PC-9 (cell line): ENCODE results near the gene KCNH1. TPM values are rescaled to one million over a fixed set of nuclear protein-coding genes. Genes with fewer than 3 reads are reported as not detected.

Experiments
- BruUV-seq: library from RNA; stranded (reverse); fragments of 400-500 nt; replicated peaks from 2 replicates; lab custom pipeline; 2021; lab: Mats Ljungman, UMichigan
- CTCF ChIA-PET: fragments of 300-600 bp; sonication (Branson Sonifier 250); formaldehyde crosslinking; loops from one replicate; lab custom pipeline; 2022; ENCODE audit warnings: antibody characterized with exemption; lab: Charles Lee
- POLR2A ChIA-PET: fragments of 300-600 bp; sonication (Branson Sonifier 250); formaldehyde crosslinking; loops from one replicate; lab custom pipeline; 2022; ENCODE audit warnings: antibody characterized with exemption; ENCODE audit not compliant: unreplicated experiment; lab: Charles Lee
- DNase-seq, 2 experiments: peaks; one replicate each; pipeline versions ENCODE4 v3.0.0 to v3.0.0-alpha.2; 2015 to 2022; ENCODE audit warnings: mixed read lengths in 1 of 2
- H2AFZ ChIP-seq: fragments of 200-600 bp; sonication (generic); 2 replicates; pipeline ENCODE4 v1.8.1; 2017; ENCODE audit warnings: antibody characterized with exemption
- H3F3A ChIP-seq: fragments of 200-600 bp; sonication (generic); 2 replicates; pipeline ENCODE4 v1.8.1; 2017; ENCODE audit warnings: antibody characterized with exemption, mild to moderate bottlenecking, low read depth; ENCODE audit not compliant: insufficient read depth
- H3K27ac ChIP-seq: fragments of 200-600 bp; sonication (generic); 2 replicates; pipeline ENCODE4 v1.6.1; 2016; ENCODE audit warnings: mixed run types
- H3K27me3 ChIP-seq: fragments of 200-600 bp; sonication (generic); 2 replicates; pipeline ENCODE4 v1.6.1; 2016; ENCODE audit warnings: low read depth, mixed run types; ENCODE audit not compliant: insufficient read depth
- H3K36me3 ChIP-seq: fragments of 200-600 bp; sonication (generic); 2 replicates; pipeline ENCODE4 v1.6.1; 2016; ENCODE audit warnings: low read depth, mixed run types
- H3K4me1 ChIP-seq: fragments of 200-600 bp; sonication (generic); replicated peaks from 2 replicates; pipeline ENCODE4 v1.6.1; 2016; ENCODE audit warnings: mixed run types; ENCODE audit not compliant: insufficient read depth
- H3K4me2 ChIP-seq: fragments of 200-600 bp; sonication (generic); 2 replicates; pipeline ENCODE4 v1.6.1; 2017; ENCODE audit warnings: mixed run types
- H3K4me3 ChIP-seq: fragments of 200-600 bp; sonication (generic); 2 replicates; pipeline ENCODE4 v1.6.1; 2016; ENCODE audit warnings: mixed run types
- H3K79me2 ChIP-seq: fragments of 200-600 bp; sonication (generic); 2 replicates; pipeline ENCODE4 v1.6.1; 2017; ENCODE audit warnings: low read depth, mixed run types
- H3K9me2 ChIP-seq: fragments of 200-600 bp; sonication (generic); 2 replicates; pipeline ENCODE4 v1.8.1; 2017; ENCODE audit warnings: mild to moderate bottlenecking; ENCODE audit not compliant: insufficient read depth
- H3K9me3 ChIP-seq: fragments of 200-600 bp; sonication (generic); 2 replicates; pipeline ENCODE4 v1.8.1; 2016; ENCODE audit warnings: low read depth; ENCODE audit not compliant: insufficient read depth
- H4K20me1 ChIP-seq: fragments of 200-600 bp; sonication (generic); 2 replicates; pipeline ENCODE4 v1.8.1; 2017; ENCODE audit not compliant: insufficient read depth
- EZH2 ChIP-seq: fragments of 200-600 bp; sonication (generic); IDR thresholded peaks from 2 replicates; pipeline ENCODE4 v1.8.0; 2017; ENCODE audit warnings: antibody characterized with exemption, low read depth
- intact Hi-C: fragments of 100-400 bp; cut with micrococcal nuclease; formaldehyde crosslinking; loops from one replicate; pipeline ENCODE4 v1.10.0; 2022; ENCODE audit not compliant: unreplicated experiment
- total RNA-seq: library from RNA; stranded (reverse); gene quantifications from 2 replicates; pipeline ENCODE4 v1.2.3, GENCODE V29; 2021
- TF ChIP-seq, protein P1 (sequence below): fragments of 200-600 bp; sonication (generic); conservative IDR thresholded peaks from 2 replicates; pipeline ENCODE4 v1.6.1; 2017; ENCODE audit warnings: mixed run types, antibody characterized with exemption, mild to moderate bottlenecking, moderate library complexity

KCNH1 gene
- total RNA-seq, 1 experiment from 2014 or later = not detected

DNA sequence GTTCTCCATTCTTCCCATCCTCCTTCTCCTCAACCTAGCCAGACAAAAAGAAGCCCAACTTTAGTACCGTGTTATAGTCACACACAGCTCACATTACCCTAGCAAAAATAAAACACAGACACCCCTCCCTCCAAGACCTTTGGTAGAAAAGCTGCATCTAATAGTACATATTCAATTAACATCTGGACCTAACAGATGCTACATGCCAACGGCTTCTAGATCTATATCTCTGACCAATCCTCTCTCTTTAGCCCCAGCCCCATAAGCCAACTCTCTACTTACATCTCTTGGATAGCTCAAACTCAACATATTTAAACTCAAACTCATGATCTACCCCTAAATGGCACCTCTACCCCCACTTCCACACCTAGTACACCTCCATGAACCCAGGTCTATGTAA is 233.1 kb downstream of the KCNH1 start:
- 0 out of 2 replicates have a peak, but pooled peaks cover 8% of the 10 kb centered on the region for H3K27me3 ChIP-seq
- CTCF ChIA-PET = no interaction called here
- no peaks in the 10 kb centered on the region for H3K9me2 ChIP-seq
- no peaks in the 10 kb centered on the region for H3K9me3 ChIP-seq
- H3K4me3 ChIP-seq = no peak overlapping the region
- H3K79me2 ChIP-seq = no peaks in the 10 kb centered on the region
- H3K4me2 ChIP-seq = no peak overlapping the region
- no peaks in the 10 kb centered on the region for H4K20me1 ChIP-seq
- intact Hi-C loops = loop anchor here (5.0 kb wide), 1 partner anchor 64 kb away; no protein-coding TSS in a partner anchor
- no peak for TF ChIP-seq EZH2
- TF ChIP-seq, protein P1, sequence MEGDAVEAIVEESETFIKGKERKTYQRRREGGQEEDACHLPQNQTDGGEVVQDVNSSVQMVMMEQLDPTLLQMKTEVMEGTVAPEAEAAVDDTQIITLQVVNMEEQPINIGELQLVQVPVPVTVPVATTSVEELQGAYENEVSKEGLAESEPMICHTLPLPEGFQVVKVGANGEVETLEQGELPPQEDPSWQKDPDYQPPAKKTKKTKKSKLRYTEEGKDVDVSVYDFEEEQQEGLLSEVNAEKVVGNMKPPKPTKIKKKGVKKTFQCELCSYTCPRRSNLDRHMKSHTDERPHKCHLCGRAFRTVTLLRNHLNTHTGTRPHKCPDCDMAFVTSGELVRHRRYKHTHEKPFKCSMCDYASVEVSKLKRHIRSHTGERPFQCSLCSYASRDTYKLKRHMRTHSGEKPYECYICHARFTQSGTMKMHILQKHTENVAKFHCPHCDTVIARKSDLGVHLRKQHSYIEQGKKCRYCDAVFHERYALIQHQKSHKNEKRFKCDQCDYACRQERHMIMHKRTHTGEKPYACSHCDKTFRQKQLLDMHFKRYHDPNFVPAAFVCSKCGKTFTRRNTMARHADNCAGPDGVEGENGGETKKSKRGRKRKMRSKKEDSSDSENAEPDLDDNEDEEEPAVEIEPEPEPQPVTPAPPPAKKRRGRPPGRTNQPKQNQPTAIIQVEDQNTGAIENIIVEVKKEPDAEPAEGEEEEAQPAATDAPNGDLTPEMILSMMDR = no peak
- H3K4me1 ChIP-seq = no peaks in the 10 kb centered on the region
- H3K27ac ChIP-seq = no peak overlapping the region
- H3F3A ChIP-seq = no peaks in the 10 kb centered on the region
- H2AFZ ChIP-seq = no peak overlapping the region
- no TSS peak for BruUV-seq
- no peaks in the 10 kb centered on the region for H3K36me3 ChIP-seq
- DNase-seq = no peak
- POLR2A ChIA-PET = no interaction called here

DNA sequence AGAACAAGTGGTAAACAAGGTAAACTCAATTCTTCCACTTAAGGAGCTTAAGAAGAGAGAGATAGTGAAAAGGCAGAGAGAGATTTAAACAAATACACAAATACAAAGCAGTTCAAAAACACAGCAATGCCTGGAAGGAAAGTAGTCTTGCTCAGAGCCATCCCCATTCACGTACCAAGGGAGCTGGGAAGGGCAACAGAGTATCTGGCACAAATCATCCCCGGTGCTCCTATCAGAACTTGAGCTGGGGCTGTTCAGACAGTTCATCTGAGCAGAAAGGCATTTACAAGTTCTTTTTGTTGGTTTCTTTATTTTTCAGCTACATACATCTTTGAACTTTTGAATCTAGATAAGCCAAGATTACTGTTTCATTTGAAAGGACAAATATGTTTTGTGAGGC is 233.9 kb downstream of the KCNH1 start:
- BruUV-seq = no TSS peak
- Histone ChIP-seq H3K27me3 (0 out of 2 replicates have a peak, but pooled peaks cover 8% of the 10 kb centered on the region), H3K9me2 (no peaks in the 10 kb centered on the region), H3K9me3 (no peaks in the 10 kb centered on the region), H3K27ac (no peak overlapping the region), H3K36me3 (no peaks in the 10 kb centered on the region), H2AFZ (no peak overlapping the region), H3K4me1 (no peaks in the 10 kb centered on the region), H3K79me2 (no peaks in the 10 kb centered on the region), H3K4me3 (no peak overlapping the region), H3K4me2 (no peak overlapping the region), H3F3A (no peaks in the 10 kb centered on the region), H4K20me1 (no peaks in the 10 kb centered on the region)
- CTCF ChIA-PET = no interaction called here
- POLR2A ChIA-PET = interaction anchor here (0.7 kb wide), 1 partner anchor 181 kb away, joined by 5 read pairs; no protein-coding TSS in a partner anchor
- TF ChIP-seq, protein P1 = no peak
- no peak for TF ChIP-seq EZH2
- intact Hi-C loops = loop anchor here (5.0 kb wide), 1 partner anchor 63 kb away; no protein-coding TSS in a partner anchor
- DNase-seq = no peak

DNA sequence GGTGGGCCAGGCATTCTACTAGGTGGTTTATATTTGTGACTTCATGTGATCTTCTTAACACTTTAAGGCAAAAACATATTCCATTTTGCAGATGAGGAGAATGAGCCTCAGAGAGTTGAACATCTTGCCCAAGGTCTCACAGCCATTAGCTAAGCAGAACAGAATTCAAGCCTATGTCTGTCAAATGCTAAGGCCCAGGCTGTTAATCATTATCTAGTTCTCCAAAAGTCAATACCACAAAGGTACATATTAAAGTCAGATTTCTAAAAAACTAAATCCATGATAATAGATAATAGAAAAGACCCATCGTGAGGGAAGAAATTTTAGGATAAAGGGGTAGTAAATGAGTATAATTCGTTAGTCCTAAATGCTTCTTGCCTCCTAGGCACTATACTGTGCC is 234.3 kb downstream of the KCNH1 start:
- no peaks in the 10 kb centered on the region for H3K9me3 ChIP-seq
- no peak overlapping the region for H2AFZ ChIP-seq
- 0 out of 2 replicates have a peak, but pooled peaks cover 8% of the 10 kb centered on the region for H3K27me3 ChIP-seq
- H3K4me3 ChIP-seq = no peak overlapping the region
- ChIA-PET POLR2A (no interaction called here), CTCF (no interaction called here)
- H3F3A ChIP-seq = no peaks in the 10 kb centered on the region
- H4K20me1 ChIP-seq = no peaks in the 10 kb centered on the region
- intact Hi-C loops = loop anchor here (5.0 kb wide), 1 partner anchor 62 kb away; no protein-coding TSS in a partner anchor
- H3K4me1 ChIP-seq = no peaks in the 10 kb centered on the region
- no peaks in the 10 kb centered on the region for H3K79me2 ChIP-seq
- H3K9me2 ChIP-seq = no peaks in the 10 kb centered on the region
- no peaks in the 10 kb centered on the region for H3K36me3 ChIP-seq
- H3K4me2 ChIP-seq = no peak overlapping the region
- no peak for DNase-seq
- no peak overlapping the region for H3K27ac ChIP-seq
- TF ChIP-seq, protein P1 = no peak
- no peak for TF ChIP-seq EZH2
- no TSS peak for BruUV-seq
